Neural cell (in vitro differentiated cells): ENCODE data around the gene EFNA4.

Source experiments
- CTCF ChIP-seq: fragments of 450-650 bp; IDR thresholded peaks from 2 replicates; pipeline ENCODE4 v1.5.1; 2014; ENCODE audit warnings: antibody characterized with exemption, mild to moderate bottlenecking, moderate library complexity; ENCODE audit not compliant: poor library complexity, severe bottlenecking
- EP300 ChIP-seq: fragments of 450-650 bp; conservative IDR thresholded peaks from 2 replicates; pipeline ENCODE4 v1.6.1; 2014; ENCODE audit warnings: antibody characterized with exemption, mild to moderate bottlenecking, moderate library complexity; ENCODE audit not compliant: poor library complexity, severe bottlenecking
- EZH2 ChIP-seq: fragments of 200-600, 300-800 bp; shearing (Covaris generic), sonication (generic); IDR thresholded peaks from 2 replicates; pipeline ENCODE4 v1.6.1; 2014; ENCODE audit warnings: antibody characterized with exemption, low read length, borderline replicate concordance, mild to moderate bottlenecking; ENCODE audit not compliant: insufficient read depth, poor library complexity, severe bottlenecking
- MXI1 ChIP-seq: fragments of 450-650 bp; conservative IDR thresholded peaks from 2 replicates; pipeline ENCODE4 v1.6.1; 2014; ENCODE audit warnings: antibody characterized with exemption, mild to moderate bottlenecking; ENCODE audit not compliant: poor library complexity, severe bottlenecking
- POLR2AphosphoS5 ChIP-seq: IDR thresholded peaks from 2 replicates; pipeline ENCODE4 v1.6.1; 2012
- SMC3 ChIP-seq: fragments of 450-650 bp; conservative IDR thresholded peaks from 2 replicates; pipeline ENCODE4 v1.6.1; 2014; ENCODE audit warnings: antibody characterized with exemption, mild to moderate bottlenecking, moderate library complexity; ENCODE audit not compliant: poor library complexity
- TAF1 ChIP-seq: IDR thresholded peaks from 2 replicates; pipeline ENCODE4 v1.6.1; 2012; ENCODE audit warnings: low read depth

DNA sequence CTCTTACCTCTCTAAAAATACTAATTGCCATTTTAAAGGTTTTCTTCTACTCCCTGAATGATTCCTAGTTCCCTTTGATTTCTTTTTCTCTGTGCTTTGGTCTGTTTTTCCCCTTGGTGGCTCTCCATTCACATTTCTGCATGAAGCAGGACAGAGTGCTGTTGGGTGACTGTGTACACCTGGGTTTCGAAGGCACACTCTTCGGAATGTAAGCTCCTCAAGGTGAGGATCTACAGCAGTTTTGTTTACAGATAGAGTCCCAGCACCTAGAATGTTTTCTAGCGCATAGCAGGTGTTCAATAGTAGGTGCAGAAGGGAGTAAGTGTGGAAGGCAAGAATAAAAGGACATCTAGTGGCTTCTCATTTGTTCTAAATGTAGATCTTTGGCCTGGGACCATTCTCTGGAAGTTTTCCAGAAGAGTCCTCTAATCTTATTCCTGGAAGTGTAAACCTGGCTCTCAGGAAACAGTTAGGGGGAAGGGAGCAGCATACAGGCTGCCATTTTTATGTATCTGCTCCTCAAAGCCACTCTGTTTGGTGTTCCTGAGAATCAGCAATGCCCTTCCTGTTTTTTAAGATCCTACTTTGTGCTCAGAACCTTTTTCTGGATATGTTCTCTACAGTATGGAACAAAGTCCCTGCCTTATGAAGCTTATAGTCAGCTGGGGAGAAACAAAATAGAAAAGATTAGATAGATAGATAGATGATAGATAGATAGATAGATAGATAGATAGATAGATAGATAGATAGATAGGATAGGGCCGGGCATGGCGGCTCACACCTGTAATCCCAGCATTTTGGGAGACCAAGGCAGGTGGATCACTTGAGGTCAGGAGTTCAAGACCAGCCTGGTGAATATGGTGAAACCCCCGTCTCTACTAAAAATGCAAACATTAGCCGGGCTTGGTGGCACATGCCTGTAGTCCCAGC is 41.3 kb downstream of the EFNA4 start:
- no peak for TF ChIP-seq CTCF
- no peak for TF ChIP-seq TAF1
- no peak for TF ChIP-seq EP300
- TF ChIP-seq POLR2AphosphoS5: no peak
- TF ChIP-seq EZH2: no peak
- TF ChIP-seq SMC3: no peak
- no peak for TF ChIP-seq MXI1
